ENCODE measurements around the gene UMOD.
"Not testable (repeated sequence)": the region's sequence is repeated elsewhere in the genome, so short reads cannot be mapped to it uniquely, and the experiment has no call there.

- TF ChIP-seq, protein P1, sequence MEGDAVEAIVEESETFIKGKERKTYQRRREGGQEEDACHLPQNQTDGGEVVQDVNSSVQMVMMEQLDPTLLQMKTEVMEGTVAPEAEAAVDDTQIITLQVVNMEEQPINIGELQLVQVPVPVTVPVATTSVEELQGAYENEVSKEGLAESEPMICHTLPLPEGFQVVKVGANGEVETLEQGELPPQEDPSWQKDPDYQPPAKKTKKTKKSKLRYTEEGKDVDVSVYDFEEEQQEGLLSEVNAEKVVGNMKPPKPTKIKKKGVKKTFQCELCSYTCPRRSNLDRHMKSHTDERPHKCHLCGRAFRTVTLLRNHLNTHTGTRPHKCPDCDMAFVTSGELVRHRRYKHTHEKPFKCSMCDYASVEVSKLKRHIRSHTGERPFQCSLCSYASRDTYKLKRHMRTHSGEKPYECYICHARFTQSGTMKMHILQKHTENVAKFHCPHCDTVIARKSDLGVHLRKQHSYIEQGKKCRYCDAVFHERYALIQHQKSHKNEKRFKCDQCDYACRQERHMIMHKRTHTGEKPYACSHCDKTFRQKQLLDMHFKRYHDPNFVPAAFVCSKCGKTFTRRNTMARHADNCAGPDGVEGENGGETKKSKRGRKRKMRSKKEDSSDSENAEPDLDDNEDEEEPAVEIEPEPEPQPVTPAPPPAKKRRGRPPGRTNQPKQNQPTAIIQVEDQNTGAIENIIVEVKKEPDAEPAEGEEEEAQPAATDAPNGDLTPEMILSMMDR (conservative IDR thresholded peaks at IDR 0.05) = not testable (repeated sequence)
- TF ChIP-seq EZH2 (IDR thresholded peaks at IDR 0.05; ENCODE audit: low read depth) = not testable (repeated sequence)
Observed at GRCh38 chr16:20321051-20321450, 31.5 kb downstream of the UMOD start.
